ENCODE data around the gene ECT2.

Gene ECT2

DNA sequence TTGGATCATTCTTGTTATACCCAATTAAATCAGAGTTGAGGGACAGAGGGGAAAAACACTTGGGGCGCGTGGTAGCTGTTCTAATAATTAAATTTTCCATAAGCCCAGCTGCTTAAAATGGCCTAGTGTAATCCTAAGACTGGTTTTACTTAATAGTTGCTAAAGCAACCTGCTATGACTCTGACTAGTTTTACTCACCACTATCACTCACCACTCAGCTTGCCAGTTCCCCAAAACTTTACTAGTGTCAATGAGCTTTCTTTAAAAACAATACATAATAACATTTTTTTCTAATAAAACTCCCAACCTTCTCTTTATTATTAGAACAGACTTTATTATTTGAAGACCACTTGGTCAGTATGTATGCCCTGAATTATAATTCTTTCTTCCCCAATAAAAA lies 49.6 kb downstream of the ECT2 start:
- DNase-seq: no peak
- Histone ChIP-seq H3K9me3 (ENCODE audit: severe bottlenecking) (no peaks in the 10 kb centered on the region), H3K27me3 (ENCODE audit: insufficient read depth, low read depth, severe bottlenecking) (no peaks in the 10 kb centered on the region), H3K27ac (no peak overlapping the region), H3K4me3 (ENCODE audit: low read depth, low read length) (no peak overlapping the region), H3K36me3 (peaks cover 54% of the 10 kb centered on the region)
- TF ChIP-seq CTCF (IDR thresholded peaks at IDR 0.05; ENCODE audit: low read depth, low read length): no peak

DNA sequence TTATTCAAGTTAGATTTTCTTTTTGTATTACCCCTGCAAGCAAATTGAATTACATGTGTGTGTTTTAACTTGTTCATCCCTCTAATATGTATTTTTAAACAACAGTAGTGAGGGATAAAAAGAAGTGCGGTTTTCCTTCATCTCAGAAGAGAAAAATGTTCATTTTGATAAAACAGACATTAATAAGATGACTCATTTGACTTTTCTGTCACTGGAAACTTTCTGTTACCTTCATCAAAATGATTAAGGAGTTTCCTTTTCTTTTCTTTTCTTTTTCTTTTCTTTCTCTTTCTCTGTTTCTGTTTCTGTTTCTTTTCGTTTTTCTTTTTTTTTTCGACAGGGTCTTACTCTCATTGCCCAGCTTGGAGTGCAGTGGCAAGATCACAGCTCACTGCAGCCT lies 53.0 kb downstream of the ECT2 start:
- Histone ChIP-seq H3K27ac (no peak overlapping the region), H3K9me3 (ENCODE audit: severe bottlenecking) (no peaks in the 10 kb centered on the region), H3K27me3 (ENCODE audit: insufficient read depth, low read depth, severe bottlenecking) (no peaks in the 10 kb centered on the region), H3K4me3 (ENCODE audit: low read depth, low read length) (no peak overlapping the region), H3K36me3 (peaks cover 68% of the 10 kb centered on the region)
- DNase-seq: no peak
- TF ChIP-seq CTCF (IDR thresholded peaks at IDR 0.05; ENCODE audit: low read depth, low read length): no peak

- Histone ChIP-seq H3K4me3 (ENCODE audit: low read depth, low read length) (no peak overlapping the region), H3K36me3 (peaks cover 67% of the 10 kb centered on the region), H3K9me3 (ENCODE audit: severe bottlenecking) (no peaks in the 10 kb centered on the region), H3K27ac (no peak overlapping the region), H3K27me3 (ENCODE audit: insufficient read depth, low read depth, severe bottlenecking) (no peaks in the 10 kb centered on the region)
- TF ChIP-seq CTCF (IDR thresholded peaks at IDR 0.05; ENCODE audit: low read depth, low read length): no peak
- DNase-seq: no peak
These were observed 53.8 kb downstream of the ECT2 start for GRCh38 chr3:172804323-172804722.

GRCh38 chr3:172808969-172809546 lies 58.5 kb downstream of the ECT2 start:
- H3K36me3 ChIP-seq: peaks cover 54% of the 10 kb centered on the region
- no peaks in the 10 kb centered on the region for H3K27me3 ChIP-seq (ENCODE audit: insufficient read depth, low read depth, severe bottlenecking)
- no peak for DNase-seq
- H3K9me3 ChIP-seq (ENCODE audit: severe bottlenecking): no peaks in the 10 kb centered on the region
- no peak for TF ChIP-seq CTCF (IDR thresholded peaks at IDR 0.05; ENCODE audit: low read depth, low read length)
- no peak overlapping the region for H3K27ac ChIP-seq
- H3K4me3 ChIP-seq (ENCODE audit: low read depth, low read length): no peak overlapping the region

GRCh38 chr3:172811099-172811498 lies 60.6 kb downstream of the ECT2 start:
- TF ChIP-seq CTCF (IDR thresholded peaks at IDR 0.05; ENCODE audit: low read depth, low read length): no peak
- no peak for DNase-seq
- no peaks in the 10 kb centered on the region for H3K27me3 ChIP-seq (ENCODE audit: insufficient read depth, low read depth, severe bottlenecking)
- no peak overlapping the region for H3K4me3 ChIP-seq (ENCODE audit: low read depth, low read length)
- peaks cover 53% of the 10 kb centered on the region for H3K36me3 ChIP-seq
- no peak overlapping the region for H3K27ac ChIP-seq
- no peaks in the 10 kb centered on the region for H3K9me3 ChIP-seq (ENCODE audit: severe bottlenecking)

GRCh38 chr3:172813462-172813861 lies 62.9 kb downstream of the ECT2 start:
- Histone ChIP-seq H3K27me3 (ENCODE audit: insufficient read depth, low read depth, severe bottlenecking) (no peaks in the 10 kb centered on the region), H3K27ac (no peak overlapping the region), H3K36me3 (peaks cover 48% of the 10 kb centered on the region), H3K4me3 (ENCODE audit: low read depth, low read length) (no peak overlapping the region), H3K9me3 (ENCODE audit: severe bottlenecking) (no peaks in the 10 kb centered on the region)
- no peak for TF ChIP-seq CTCF (IDR thresholded peaks at IDR 0.05; ENCODE audit: low read depth, low read length)
- no peak for DNase-seq

Data from WERI-Rb-1 (cell line).